Measurements from ENCODE around the gene PLA2G4C. TPM values are rescaled to one million over a fixed set of nuclear protein-coding genes. Genes with fewer than 3 reads are reported as not detected.

PLA2G4C gene
- total and polyA plus RNA-seq, 2 of the 8 experiments (the other 6 are each of a cell fraction or from before 2014, with no cell fraction given): 14.9 to 20.5 TPM

DNA sequence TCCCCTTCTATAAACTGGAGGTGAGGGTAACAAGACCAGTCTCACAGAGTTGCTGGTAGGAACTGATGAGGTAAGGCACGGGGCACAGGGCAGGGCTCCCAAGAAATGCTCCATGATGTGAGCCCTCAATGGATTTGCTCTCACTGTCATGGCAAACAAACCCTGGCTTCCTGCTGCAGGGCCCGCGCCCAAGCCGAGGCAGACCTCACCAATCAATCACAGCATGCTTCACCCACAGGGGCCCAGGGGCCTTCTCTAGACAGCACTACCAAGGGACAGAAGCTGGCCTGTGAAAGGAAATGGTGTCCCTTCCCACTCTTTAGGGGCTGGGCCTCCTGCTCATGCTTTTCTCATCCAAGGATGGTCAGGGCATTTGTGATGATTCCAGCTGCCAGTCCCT is 25.9 kb upstream of the PLA2G4C start:
- FAIRE-seq (no peak), DNase-seq (ENCODE audit: low read depth in 1 of 2, low spot score in 2 of 2) (no peak)
- no peak overlapping the region for H2BK5ac ChIP-seq (ENCODE audit: low read depth, low read length)
- no peak overlapping the region for H3K9ac ChIP-seq (replicated peaks in 1 of 4; ENCODE audit: extremely low read depth in 1 of 4, low read depth in 3 of 4, low read length in 3 of 4)
- H3K27me3 ChIP-seq (replicated peaks in 1 of 4; ENCODE audit: control insufficient read depth in 3 of 4, extremely low read depth in 1 of 4, insufficient read depth in 3 of 4, low read length in 3 of 4): no peaks in the 10 kb centered on the region
- H2AK5ac ChIP-seq (ENCODE audit: low read depth, low read length): no peak overlapping the region
- no peak overlapping the region for H2BK120ac ChIP-seq (replicated peaks; ENCODE audit: low read depth, low read length)
- ChIA-PET POLR2A (ENCODE audit: partially characterized antibody) (no interaction called here), CTCF (ENCODE audit: partially characterized antibody) (interaction anchor here (0.9 to 2.1 kb wide), 3 partner anchors 16 to 175 kb away, joined by 3 to 5 read pairs (median 4); no protein-coding TSS in a partner anchor)
- no peaks in the 10 kb centered on the region for H3K79me2 ChIP-seq (ENCODE audit: control insufficient read depth in 1 of 2, insufficient read depth in 2 of 2, low read length in 2 of 2)
- H3K9me3 ChIP-seq (ENCODE audit: insufficient read depth in 2 of 2, low read depth in 1 of 2, low read length in 1 of 2): no peaks in the 10 kb centered on the region
- 95% methylated on average over 4 of the region's 4 CpGs; no CpG with 5 or more reads in 1 of the 2 experiments for WGBS, 2 experiments (ENCODE audit: extremely low coverage in 1 of 2, insufficient coverage in 1 of 2, insufficient read length in 1 of 2, insufficient replicate concordance in 2 of 2, low coverage in 1 of 2, low lambda C conversion rate in 2 of 2, missing lambda C conversion rate in 1 of 2)
- no peak overlapping the region for H3K23ac ChIP-seq (ENCODE audit: insufficient read length)
- no peak overlapping the region for H2BK15ac ChIP-seq (ENCODE audit: low read length)
- H2BK20ac ChIP-seq (ENCODE audit: low read length): no peak overlapping the region
- no peak overlapping the region for H2AFZ ChIP-seq (ENCODE audit: low read length)
- H4K5ac ChIP-seq (ENCODE audit: insufficient read length, low read depth, low read length): no peak overlapping the region
- H4K20me1 ChIP-seq (replicated peaks in 1 of 2; ENCODE audit: control insufficient read depth in 1 of 2, insufficient read depth in 2 of 2, low read length in 2 of 2): peaks cover 0 to 6% of the 10 kb centered on the region in 2 experiments
- no peaks in the 10 kb centered on the region for H3K4me1 ChIP-seq (replicated peaks in 1 of 4; ENCODE audit: control insufficient read depth in 3 of 4, insufficient read depth in 4 of 4, low read length in 3 of 4)
- H3K4ac ChIP-seq (replicated peaks; ENCODE audit: insufficient read length, low read depth, low read length): no peak overlapping the region
- no peak overlapping the region for H3K4me3 ChIP-seq (ENCODE audit: extremely low read depth in 1 of 4, insufficient read depth in 2 of 4, low read depth in 3 of 4, low read length in 4 of 4)
- H4K8ac ChIP-seq (ENCODE audit: extremely low read depth, insufficient read depth, low read length): peak overlapping the region; percentile 12; the same call in 1 of the 2 replicates
- H3K14ac ChIP-seq (ENCODE audit: insufficient read length): no peak overlapping the region
- H3K27ac ChIP-seq (ENCODE audit: low read depth, low read length): no peak overlapping the region
- 0 out of 2 replicates have a peak, but pooled peaks cover 2% of the 10 kb centered on the region for H3K79me1 ChIP-seq (ENCODE audit: low read depth, low read length)
- H4K91ac ChIP-seq (replicated peaks; ENCODE audit: insufficient read length, low read length): no peak overlapping the region
- H3K4me2 ChIP-seq (ENCODE audit: insufficient read depth in 1 of 2, low read depth in 2 of 2, low read length in 2 of 2): no peak overlapping the region
- no peak overlapping the region for H3K56ac ChIP-seq (replicated peaks; ENCODE audit: insufficient read length, low read depth, low read length)
- H3K36me3 ChIP-seq (ENCODE audit: control insufficient read depth in 2 of 4, insufficient read depth in 4 of 4, low read length in 3 of 4): peaks cover 8 to 18% (median 15%) of the 10 kb centered on the region in 4 experiments; a peak in 6 of 8 replicates
- no peaks in the 10 kb centered on the region for H3K23me2 ChIP-seq (ENCODE audit: low read depth, low read length)
- H3K18ac ChIP-seq (ENCODE audit: extremely low read depth, low read length): no peak overlapping the region
- no peak overlapping the region for H2BK12ac ChIP-seq (ENCODE audit: low read depth, low read length)
- TF ChIP-seq, protein P1, sequence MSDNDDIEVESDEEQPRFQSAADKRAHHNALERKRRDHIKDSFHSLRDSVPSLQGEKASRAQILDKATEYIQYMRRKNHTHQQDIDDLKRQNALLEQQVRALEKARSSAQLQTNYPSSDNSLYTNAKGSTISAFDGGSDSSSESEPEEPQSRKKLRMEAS (IDR thresholded peaks at IDR 0.05): no peak
- TF ChIP-seq BRCA1 (IDR thresholded peaks at IDR 0.05; ENCODE audit: low read depth, low read length) (no peak), BACH1 (IDR thresholded peaks at IDR 0.05; ENCODE audit: low read length) (no peak), USF2 (IDR thresholded peaks at IDR 0.05; ENCODE audit: low read length) (no peak), BCL11A (IDR thresholded peaks at IDR 0.05; ENCODE audit: low read depth in 2 of 2, low read length in 2 of 2) (no peak), RAD21 (IDR thresholded peaks at IDR 0.05 in 1 of 2, conservative IDR thresholded peaks at IDR 0.05 in 1 of 2; ENCODE audit: low read depth in 2 of 2, low read length in 2 of 2) (no peak)
- TF ChIP-seq, protein P2, sequence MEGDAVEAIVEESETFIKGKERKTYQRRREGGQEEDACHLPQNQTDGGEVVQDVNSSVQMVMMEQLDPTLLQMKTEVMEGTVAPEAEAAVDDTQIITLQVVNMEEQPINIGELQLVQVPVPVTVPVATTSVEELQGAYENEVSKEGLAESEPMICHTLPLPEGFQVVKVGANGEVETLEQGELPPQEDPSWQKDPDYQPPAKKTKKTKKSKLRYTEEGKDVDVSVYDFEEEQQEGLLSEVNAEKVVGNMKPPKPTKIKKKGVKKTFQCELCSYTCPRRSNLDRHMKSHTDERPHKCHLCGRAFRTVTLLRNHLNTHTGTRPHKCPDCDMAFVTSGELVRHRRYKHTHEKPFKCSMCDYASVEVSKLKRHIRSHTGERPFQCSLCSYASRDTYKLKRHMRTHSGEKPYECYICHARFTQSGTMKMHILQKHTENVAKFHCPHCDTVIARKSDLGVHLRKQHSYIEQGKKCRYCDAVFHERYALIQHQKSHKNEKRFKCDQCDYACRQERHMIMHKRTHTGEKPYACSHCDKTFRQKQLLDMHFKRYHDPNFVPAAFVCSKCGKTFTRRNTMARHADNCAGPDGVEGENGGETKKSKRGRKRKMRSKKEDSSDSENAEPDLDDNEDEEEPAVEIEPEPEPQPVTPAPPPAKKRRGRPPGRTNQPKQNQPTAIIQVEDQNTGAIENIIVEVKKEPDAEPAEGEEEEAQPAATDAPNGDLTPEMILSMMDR (IDR thresholded peaks at IDR 0.05; ENCODE audit: control extremely low read depth in 1 of 3, insufficient read depth in 1 of 3, low read depth in 1 of 3, low read length in 3 of 3): no peak
